BE2C (cell line): ENCODE results near the gene CHID1.

Source experiments
- DNase-seq: peaks from one replicate; pipeline ENCODE4 v3.0.0-alpha.2; 2020
- H3K27me3 ChIP-seq: fragments of 250-450 bp; sonication (Bioruptor Pico); 2 replicates; pipeline ENCODE4 v1.5.1; 2020; ENCODE audit warnings: mild to moderate bottlenecking
- H3K36me3 ChIP-seq: fragments of 250-450 bp; sonication (Bioruptor Pico); 2 replicates; pipeline ENCODE4 v1.5.1; 2020; ENCODE audit warnings: mild to moderate bottlenecking
- H3K4me1 ChIP-seq: fragments of 250-450 bp; sonication (Bioruptor Pico); 2 replicates; pipeline ENCODE4 v1.5.1; 2020
- H3K4me3 ChIP-seq: 2 replicates; pipeline ENCODE4 v1.5.1; 2011; ENCODE audit warnings: low read depth, low read length
- H3K9me3 ChIP-seq: fragments of 250-450 bp; sonication (Bioruptor Pico); 2 replicates; pipeline ENCODE4 v1.5.1; 2020
- CTCF ChIP-seq: IDR thresholded peaks from 2 replicates; pipeline ENCODE4 v1.5.1; 2012; ENCODE audit warnings: mild to moderate bottlenecking, low read depth, low read length

Gene CHID1

GRCh38 chr11:873706-874105 lies 36.9 kb downstream of the CHID1 start:
- no peak for TF ChIP-seq CTCF
- Histone ChIP-seq H3K36me3 (no peaks in the 10 kb centered on the region; the same call in 1 of the 2 replicates), H3K27me3 (no peaks in the 10 kb centered on the region), H3K4me1 (no peaks in the 10 kb centered on the region), H3K9me3 (no peaks in the 10 kb centered on the region), H3K4me3 (no peak overlapping the region)
- DNase-seq: no peak

- Histone ChIP-seq H3K4me3 (no peak overlapping the region), H3K36me3 (no peaks in the 10 kb centered on the region; the same call in 1 of the 2 replicates)
- no peak for DNase-seq
These were observed 37.8 kb downstream of the CHID1 start for GRCh38 chr11:872799-873198.

GRCh38 chr11:871472-871871 lies 39.1 kb downstream of the CHID1 start:
- no peak for TF ChIP-seq CTCF
- H3K27me3 ChIP-seq: no peaks in the 10 kb centered on the region
- no peak overlapping the region for H3K4me3 ChIP-seq
- no peaks in the 10 kb centered on the region for H3K4me1 ChIP-seq
- H3K9me3 ChIP-seq: no peaks in the 10 kb centered on the region
- no peaks in the 10 kb centered on the region; the same call in 1 of the 2 replicates for H3K36me3 ChIP-seq
- DNase-seq: no peak

More at GRCh38 chr11:872799-873198, 37.8 kb downstream of the CHID1 start:
- no peaks in the 10 kb centered on the region for H3K4me1 ChIP-seq
- H3K27me3 ChIP-seq: no peaks in the 10 kb centered on the region
- no peaks in the 10 kb centered on the region for H3K9me3 ChIP-seq
- TF ChIP-seq CTCF: no peak

- Histone ChIP-seq H3K27me3 (no peaks in the 10 kb centered on the region), H3K36me3 (no peaks in the 10 kb centered on the region; the same call in 1 of the 2 replicates), H3K4me1 (no peaks in the 10 kb centered on the region), H3K9me3 (no peaks in the 10 kb centered on the region), H3K4me3 (no peak overlapping the region)
- no peak for DNase-seq
- TF ChIP-seq CTCF: no peak
These were observed 40.2 kb downstream of the CHID1 start for GRCh38 chr11:870418-870817.

- peak; percentile 17; the same call in 1 of the 2 replicates for TF ChIP-seq CTCF
- no peaks in the 10 kb centered on the region for H3K4me1 ChIP-seq
- no peak for DNase-seq
- no peaks in the 10 kb centered on the region for H3K27me3 ChIP-seq
- H3K4me3 ChIP-seq: no peak overlapping the region
- H3K9me3 ChIP-seq: no peaks in the 10 kb centered on the region
- no peaks in the 10 kb centered on the region; the same call in 1 of the 2 replicates for H3K36me3 ChIP-seq
These were observed 40.5 kb downstream of the CHID1 start for GRCh38 chr11:870127-870413.

GRCh38 chr11:869399-870126 lies 41.0 kb downstream of the CHID1 start:
- H3K27me3 ChIP-seq: no peaks in the 10 kb centered on the region
- no peaks in the 10 kb centered on the region for H3K4me1 ChIP-seq
- no peaks in the 10 kb centered on the region; the same call in 1 of the 2 replicates for H3K36me3 ChIP-seq
- no peak for TF ChIP-seq CTCF
- no peak overlapping the region for H3K4me3 ChIP-seq
- H3K9me3 ChIP-seq: no peaks in the 10 kb centered on the region
- DNase-seq: no peak
